ENCODE results near the gene PRPSAP1.
"Not testable (repeated sequence)": the region's sequence is repeated elsewhere in the genome, so short reads cannot be mapped to it uniquely, and the experiment has no call there.

PRPSAP1 gene

DNA sequence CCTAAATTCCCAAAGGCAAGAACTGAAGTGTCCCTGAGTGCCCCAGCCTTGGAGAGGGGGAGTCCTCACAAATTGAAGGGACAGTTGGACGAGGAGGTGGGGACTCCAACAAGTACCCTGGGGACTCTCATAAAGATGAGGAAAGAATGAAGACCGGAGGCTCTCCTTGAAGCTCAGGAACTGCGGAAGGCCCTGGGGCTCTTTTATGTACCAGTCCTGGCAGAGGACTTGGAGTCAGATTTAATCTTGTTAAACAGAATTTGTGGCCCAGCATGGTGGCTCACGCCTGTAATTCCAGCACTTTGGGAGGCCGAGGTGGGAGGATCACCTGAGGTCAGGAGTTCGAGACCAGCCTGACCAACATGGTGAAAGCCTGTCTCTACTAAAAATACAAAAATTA is 6.1 kb upstream of the PRPSAP1 start:
- not testable (repeated sequence) for DNase-seq

DNA sequence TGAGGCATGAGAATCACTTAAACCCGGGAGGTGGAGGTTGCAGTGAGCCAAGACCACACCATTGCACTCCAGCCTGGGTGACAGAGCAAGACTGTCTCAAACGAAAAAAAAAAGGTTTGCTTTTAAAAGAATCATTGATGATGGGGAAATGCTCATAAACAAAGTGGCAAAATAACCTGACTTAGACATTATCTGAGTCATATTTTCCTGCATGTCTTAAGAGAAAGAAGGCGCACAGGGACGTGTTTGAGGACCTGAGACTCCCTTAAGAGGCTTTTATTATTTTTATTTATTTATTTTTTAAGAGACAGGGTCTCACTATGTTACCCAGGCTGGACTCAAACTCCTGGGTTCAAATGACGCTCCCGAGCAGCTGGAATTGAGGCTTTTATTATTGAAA is 5.7 kb upstream of the PRPSAP1 start:
- no peak for DNase-seq

DNA sequence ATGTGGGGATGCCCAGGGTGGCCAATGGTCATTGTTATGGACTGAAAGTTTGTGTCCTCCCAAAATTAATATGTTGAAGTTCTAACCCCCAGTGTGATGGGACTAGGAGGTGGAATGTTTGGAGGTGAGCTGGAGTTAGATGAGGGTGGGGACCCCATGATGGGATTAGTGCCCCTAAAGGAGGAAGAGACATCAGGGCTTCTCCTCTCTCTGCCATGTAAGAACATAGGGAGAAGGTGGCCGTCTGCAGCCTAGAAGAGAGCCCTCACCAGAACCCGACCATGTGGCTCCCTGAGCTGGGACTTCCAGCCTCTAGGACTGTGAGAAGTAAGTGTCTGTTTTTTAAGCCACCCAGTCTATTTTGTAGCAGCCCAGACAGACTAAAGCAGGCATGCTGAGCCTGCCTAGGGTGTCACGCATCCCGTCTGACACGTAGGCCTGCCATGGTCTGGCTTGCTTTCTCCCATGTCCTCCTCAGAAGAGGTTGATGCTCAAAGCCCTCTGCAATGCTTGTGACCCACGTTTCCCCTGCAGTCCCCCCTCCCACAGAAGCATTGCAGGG is 4.0 kb upstream of the PRPSAP1 start:
- DNase-seq, result no peak

DNA sequence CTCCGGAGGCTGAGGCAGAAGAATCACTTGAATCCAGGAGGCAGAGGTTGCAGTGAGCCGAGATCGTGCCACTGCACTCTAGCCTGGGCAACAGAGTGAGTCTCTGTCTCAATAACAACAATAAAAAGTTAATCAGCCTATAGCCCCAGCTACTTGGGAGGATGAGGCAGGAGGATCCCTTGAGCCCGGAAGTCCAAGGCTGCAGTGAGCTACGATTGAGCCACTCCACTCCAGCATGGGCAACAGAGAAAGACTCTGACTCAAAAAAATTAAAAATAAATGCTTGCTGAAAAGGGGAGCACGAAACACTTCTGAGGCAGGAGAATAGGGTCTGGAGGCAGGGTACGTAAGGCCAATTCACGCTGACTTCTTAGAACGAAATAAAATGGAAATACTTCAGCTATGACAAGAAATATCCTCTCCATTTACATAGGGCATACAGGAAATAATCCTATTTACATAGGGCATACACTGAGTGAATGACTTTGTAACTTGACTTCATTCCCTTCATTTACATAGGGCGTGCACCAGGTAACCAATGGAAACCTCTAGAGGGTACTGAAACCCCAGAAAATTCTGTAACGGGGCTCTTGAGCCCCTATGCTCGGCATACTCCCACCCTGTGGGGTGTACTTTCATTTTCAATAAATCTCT is 3.2 kb upstream of the PRPSAP1 start:
- no peak for DNase-seq

DNA sequence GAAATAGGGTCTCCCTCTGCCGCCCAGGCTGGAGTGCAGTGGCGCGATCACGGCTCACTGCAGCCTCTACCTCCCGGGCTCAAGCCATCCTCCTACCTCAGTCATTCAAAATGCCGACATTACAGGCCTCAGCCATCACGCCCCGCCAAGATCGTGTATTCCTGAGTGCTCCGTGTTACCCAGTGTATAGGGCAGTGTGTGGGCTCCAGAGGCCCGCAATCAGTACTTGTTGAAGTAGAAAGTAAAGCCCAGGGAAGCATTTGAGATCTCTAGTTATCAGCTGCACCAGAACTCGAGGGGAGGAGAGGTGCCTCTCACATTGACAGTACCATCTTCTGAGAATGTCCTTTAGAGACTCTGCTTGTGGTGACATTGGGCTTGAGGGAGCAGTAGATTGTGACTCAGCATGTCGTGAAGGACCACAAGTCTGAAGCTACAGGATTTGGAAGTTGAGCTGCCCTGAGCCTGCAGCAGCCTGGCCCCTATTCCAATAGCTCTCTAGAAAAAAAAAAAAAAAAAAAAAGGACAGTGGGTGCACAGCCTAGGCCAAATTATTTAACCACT is 1.1 kb upstream of the PRPSAP1 start:
- DNase-seq, result no peak

DNA sequence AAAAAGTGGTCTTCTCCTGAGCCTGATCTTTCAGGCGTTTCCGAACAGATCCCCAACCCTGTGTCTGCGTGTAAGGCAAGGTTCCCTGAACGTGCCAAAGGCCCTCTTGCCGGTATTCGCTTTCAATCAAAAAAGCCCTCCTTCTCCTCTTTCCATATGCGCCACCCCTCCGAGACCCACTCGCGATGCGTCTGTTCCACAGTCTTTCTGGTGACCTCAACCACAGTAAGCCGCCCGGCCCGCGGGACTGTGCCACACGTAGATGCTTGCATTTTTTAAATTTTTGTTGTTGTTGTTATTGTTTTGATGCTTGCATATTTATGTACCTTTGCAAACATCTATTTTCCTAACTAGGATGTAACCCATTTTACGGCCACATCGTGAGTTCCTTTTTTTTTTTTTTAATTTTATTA is 607 bp upstream of the PRPSAP1 start:
- DNase-seq, result no peak

DNA sequence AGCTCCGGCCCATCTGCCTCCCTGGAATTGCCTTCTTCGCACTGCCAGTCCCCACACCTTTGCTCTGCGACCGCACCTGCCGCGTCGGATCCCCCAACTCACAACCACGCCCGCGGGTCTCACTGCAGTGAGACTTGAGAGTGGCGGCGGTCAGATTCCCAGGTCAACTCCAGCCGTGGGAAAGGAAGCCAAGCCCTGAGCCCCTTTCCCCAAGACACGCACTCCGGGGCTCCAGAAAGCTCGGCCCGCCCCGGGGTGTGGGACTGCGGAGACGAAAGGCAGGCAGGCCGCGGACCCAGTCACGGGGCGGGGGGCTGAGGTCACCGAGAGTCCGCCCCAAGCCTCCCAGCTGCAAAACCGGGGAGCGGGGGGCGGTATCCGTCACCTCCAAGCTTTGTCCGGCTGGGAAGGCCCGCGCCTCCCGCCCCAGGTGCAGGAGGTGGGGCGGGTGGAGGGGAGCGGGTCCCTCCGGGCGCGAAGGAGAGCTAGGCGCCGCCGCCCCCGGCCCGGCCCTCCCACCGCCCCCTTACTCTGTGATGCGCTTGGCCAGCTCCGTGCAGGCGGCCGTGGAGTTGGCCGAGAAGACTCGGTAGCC is 615 bp downstream of the PRPSAP1 start:
- no peak for DNase-seq

DNA sequence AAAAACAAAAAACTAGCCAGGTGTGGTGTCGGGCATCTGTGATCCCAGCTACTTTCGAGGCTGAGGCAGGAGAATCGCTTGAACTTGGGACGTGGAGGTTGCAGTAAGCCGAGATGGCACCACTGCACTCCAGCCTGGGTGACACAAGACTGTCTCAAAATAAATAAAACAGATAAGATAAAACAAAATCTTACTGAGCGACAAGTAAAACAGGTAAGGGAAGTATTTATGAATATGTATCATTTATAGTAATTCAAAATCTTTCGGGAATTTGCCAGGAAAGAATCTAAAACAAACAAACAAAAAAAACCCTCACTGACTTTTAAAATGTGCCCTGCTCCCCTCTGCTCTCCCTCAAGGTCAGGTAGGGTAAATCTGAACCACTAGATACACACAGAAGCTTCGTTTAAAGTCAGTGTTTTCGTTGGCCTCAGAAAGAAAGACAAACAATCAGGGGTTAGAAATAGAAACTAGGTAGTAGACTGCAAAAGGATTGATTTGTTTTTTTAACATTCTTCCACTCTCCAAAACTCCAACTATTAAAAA is 2.1 kb downstream of the PRPSAP1 start:
- DNase-seq, result no peak

DNA sequence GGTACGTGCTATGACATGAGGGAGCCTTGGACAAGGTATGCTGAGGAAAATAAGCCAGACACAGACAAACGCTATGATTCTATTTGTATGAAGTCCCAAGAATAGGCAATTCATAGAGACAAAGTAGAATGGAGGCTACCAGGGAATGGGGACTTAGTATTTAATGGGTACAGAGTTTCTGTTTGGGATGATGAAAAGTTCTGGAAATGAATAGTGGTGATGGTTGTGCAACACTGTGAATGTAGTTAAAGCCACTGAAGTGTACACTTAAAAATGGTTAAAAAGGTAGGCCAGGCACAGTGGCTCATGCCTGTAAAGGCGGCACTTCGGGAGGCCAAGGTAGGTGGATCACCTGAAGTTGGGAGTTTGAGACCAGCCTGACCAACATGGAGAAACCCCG is 3.3 kb downstream of the PRPSAP1 start:
- DNase-seq, result no peak

DNA sequence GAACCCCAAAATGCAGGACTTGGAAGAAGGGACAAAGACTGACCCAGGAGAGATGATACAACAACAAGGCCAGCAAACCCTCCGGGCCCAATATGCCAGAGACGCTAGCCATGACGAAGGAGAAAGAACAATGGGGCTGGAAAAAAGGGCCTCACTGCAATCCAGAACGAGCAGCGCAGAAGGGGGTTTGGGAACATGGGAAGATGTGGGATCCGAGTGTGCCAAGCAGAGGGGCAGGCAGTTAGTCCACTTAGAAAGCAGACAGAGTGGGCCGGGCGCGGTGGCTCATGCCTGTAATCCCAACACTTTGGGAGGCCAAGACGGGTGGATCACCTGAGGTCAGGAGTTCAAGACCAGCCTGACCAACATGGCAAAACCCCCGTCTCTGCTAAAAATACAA is 6.8 kb downstream of the PRPSAP1 start:
- DNase-seq, result not testable (repeated sequence)

DNA sequence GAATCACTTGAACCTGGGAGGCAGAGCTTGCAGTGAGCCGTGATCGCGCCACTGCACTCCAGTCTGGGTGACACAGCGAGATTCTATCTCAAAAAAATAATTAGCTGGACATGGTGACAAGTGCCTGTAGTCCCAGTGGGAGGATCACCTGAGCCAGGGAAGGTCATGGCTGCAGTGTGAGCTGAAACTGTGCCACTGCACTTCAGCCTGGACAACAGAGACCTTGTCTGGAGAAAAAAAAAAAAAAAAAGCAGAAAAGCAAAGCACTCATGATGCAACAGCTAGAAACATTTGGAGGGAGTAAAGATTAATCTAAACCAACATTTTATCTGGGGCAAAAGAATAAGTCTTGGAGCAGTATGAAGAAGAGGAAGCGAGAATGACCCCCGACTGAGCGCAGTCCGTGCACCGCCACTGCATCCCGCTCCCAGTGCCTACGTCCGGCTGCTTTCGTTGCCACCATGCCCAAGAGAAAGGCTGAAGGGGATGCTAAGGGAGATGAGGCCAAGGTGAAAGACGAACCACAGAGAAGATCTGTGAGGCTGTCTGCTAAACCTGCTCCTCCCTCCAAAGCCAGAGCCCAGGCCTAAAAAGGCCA is 8.2 kb downstream of the PRPSAP1 start:
- no peak for DNase-seq

DNA sequence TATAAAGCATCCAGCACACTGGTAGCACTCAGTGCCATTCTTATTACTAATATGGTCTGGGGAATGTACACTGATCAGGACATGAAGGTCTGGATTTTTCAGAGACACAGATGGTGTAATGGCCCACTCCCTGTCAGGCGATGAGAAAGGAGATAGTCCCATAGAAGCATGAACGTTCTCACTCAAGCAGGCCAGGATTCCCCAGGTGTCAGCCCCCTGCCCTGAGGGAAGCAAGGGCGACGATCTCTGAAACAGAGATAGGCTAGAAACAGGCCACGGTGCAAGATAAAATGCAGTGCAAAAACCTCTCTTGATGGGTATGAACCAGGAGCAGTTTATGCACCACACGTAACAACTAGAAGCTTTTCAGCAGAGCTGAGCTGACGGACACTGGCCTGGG is 10.6 kb downstream of the PRPSAP1 start:
- no peak for DNase-seq

DNA sequence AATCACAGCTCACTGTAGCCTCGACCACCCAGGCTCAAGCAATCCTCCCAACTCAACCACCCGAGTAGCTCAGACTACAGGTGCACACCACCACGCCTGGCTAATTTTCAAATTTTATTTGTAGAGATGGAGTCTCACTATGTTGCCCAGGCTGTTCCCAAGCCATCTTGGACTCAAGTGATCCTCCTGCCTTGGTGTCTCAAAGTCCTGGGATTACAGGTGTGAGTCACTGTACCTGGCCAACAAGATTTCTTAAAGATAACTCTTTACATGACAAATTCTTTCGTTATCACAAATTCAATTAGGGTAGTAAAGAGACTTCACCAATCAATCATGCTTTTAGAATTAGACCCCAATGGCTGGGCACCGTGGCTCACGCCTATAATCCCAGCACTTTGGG is 12.4 kb downstream of the PRPSAP1 start:
- no peak for DNase-seq

DNA sequence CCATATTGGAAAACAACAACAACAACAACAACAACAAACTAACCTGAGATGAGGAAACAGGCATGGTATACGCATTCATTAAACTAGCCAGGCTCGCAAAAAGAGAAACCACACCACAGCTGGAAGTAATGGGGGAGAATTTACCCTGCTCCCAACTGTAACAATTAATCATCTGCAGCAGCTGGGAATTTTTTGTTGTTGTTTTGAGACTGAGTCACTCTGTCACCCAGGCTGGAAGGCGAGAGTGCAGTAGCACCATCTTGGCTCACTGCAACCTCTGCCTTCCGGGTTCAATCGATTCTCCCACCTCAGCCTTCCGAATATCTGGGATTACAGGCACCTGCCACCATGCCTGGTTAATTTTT is 16.3 kb downstream of the PRPSAP1 start:
- no peak for DNase-seq

DNA sequence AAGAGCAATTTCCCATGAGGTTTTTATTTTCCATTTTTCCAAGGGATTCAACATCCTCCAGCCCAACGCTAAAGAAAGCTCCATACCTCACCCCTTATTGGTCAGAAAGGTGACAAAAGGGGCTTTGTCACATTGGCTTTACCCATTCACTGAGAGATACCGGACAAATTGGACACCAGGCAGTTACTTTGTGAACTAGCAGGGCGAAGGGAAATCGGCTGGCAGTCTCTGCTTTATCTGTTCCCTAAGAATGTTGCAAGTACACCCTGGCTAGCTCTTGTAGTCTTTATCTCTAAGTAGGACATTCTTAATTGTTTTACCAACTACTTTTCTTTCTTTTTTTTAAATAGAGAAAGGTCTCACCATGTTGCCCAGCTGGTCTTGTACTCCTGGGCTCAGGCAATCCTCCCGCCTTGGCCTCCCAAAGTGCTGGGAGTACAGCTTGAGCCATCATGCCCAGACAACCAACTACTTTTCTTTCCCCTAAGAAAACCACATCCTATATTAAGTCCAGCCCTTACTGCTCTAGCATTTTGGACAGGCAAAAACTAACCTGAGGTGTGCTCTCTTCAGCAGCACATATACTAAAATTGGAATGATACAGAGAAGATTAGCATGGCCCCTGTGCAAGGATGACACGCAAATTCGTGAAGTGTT is 16.8 kb downstream of the PRPSAP1 start:
- DNase-seq, result no peak

DNA sequence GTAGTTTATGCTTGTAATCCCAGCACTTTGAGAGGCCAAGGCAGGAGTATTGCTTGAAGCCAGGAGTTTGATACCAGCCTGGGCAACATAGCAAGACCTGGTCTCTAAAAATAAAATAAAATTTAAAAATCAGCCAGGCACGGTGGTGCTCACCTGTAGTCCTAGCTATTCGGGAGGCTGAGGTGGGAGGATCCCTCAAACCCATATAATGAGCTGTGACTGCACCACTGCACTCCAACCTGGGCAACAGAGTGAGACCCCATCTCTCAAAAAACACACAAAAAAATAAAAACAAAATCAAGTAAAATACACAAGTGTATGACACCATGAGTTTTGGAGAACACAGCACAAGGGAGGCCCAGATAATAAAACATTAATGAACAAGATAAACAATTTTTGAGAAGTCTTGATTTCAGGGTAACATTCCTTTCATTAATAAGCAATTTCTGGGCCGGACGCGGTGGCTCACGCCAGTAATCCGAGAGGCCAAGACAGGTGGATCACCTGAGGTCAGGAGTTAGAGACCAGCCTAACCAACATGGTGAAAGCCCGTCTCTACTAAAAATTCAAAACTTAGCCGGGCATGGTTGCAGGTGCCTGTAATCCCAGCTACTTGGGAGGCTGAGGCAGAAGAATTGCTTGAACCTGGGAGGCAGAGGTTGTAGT is 17.9 kb downstream of the PRPSAP1 start:
- no peak for DNase-seq

DNA sequence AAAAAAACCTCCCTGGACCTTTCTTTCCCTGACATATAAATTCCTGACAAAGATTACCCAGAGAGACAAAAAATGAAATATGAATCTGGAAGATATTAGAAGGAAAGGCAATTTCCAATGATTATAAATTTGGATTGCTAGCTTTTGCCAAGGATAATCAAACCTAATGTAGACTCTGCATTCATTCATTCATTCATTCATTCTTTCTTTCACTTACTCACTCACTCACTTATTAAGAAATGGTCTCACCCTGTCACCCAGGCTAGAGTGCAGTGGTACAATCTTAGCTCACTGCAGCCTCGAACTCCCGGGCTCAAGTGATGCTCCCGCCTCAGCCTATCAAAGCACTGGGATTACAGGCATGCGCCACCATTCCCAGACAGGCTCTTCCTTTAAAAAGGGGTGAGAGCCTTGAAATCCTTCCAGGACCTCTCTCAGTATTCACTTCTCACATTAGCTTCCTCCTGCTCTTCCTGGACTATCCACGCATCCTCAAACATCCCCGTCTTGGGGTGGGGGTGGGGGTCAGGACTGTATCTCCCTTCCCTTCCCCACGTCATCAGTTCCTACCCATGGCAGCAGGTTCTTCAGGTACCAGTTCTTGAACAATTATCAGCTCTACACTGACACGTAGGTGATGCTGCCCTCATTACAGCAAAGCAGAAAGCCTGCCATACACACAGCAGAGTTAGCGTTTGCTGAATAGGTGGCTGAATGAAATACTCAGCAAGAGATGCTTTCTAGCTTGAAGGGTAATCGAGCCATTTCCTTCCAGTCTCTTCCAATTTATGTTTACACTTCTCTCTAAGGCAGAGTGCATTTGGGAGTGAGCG is 19.8 kb downstream of the PRPSAP1 start:
- no peak for DNase-seq

DNA sequence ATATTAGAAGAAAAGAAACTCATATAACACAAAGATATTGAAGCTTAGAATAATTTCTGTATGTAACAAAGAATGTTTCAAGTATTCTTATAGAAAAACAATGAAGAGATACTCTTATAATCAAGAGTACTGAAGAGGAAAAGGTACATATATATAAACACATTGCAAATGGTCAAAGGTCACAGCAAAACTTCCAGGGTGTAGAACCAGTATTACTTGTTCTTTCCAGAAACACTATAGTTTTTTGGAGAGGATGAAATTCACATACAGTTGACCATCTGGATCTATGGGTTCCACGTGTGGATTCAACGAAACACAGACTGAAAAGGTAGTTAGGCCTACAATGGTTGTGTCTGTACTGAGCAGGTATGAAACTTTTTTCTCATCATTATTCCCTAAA is 22.6 kb downstream of the PRPSAP1 start:
- DNase-seq, result no peak

DNA sequence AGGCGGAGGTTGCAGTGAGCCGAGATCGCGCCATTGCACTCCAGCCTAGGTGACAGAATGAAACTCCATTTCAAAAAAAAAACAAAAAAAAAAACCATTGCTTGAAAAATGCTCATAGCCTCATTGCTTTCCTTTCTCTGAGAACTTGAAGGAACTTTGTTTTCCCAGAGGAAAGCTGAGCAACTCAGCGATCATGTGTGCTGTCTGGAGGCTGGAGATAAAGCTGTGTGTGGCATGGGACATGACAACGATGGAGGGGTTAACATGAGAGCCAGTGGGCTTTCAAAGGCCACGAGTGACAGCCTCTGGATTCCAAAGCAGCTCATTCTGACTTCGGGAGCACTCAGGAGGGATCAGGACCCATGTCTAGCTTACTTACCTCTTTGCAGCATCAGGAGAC is 24.1 kb downstream of the PRPSAP1 start:
- DNase-seq, result no peak

DNA sequence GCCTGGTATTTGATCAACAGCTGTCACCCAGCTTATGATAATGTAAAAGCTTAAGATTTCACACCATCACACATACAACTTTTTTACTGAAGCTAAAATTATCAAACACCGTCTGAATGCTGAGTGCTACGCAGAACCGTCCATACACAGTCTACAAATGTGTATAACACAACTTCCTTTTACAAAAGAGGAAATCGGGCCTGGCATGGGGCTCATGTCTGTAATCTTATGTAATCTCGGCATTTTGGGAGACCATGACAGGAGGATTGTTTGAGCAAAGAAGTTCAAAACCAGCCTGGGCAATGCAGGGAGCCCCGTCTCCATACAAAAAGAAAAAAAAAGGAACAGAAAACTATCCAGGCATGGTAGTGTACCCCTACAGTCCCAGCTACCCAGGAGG is 26.0 kb downstream of the PRPSAP1 start:
- no peak for DNase-seq

DNA sequence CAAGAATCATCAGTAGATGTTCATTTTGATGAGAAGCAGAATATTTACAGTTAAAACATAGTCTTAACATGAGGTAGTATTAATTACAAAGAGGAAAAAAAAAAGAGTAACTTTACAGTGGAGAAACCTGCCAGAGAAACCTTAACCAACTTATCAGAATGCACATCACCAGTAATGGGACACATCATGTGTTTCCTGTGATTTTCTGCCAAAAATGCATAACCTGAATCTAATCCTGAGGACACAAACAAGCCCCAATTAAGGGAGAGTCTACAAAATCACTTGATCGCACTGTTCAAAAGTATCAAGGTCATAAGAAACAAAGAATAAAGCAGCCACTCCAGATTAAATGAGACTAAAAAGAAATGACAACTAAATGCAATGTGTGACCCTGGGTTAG is 27.4 kb downstream of the PRPSAP1 start:
- no peak for DNase-seq

DNA sequence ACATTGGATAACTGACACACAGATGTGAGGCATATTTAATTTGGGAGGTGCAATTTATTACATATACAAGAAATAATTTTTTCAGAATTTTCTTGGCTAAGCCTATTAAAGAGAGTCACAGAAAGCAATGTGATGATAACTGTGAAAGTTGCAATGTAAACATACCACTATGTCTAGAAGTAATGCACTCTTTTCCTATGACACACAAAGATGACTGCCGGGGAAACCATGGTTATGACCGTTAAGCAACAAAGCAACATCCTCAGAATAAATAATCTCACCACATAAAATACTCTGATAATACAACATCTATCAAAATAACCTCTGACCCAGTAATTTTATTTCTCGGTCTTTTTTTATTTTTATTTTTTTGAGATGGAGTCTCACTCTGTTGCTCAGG is 35.1 kb downstream of the PRPSAP1 start:
- no peak for DNase-seq

All from NCI-H446 treated with DMSO at 0.1 percent for 48 hours (cell line).